Calu3 (cell line): Measurements from ENCODE around the gene TRIM72. TPM values are rescaled to one million over a fixed set of nuclear protein-coding genes. Genes with fewer than 3 reads are reported as not detected.

Experiments used
- BruUV-seq: library from RNA; stranded (reverse); fragments of 400-500 nt; replicated peaks from 2 replicates; lab custom pipeline; 2021; lab: Mats Ljungman, UMichigan
- CTCF ChIA-PET: fragments of 300-600 bp; sonication (Branson Sonifier 250); formaldehyde crosslinking; loops from one replicate; lab custom pipeline; 2022; ENCODE audit warnings: antibody characterized with exemption; lab: Charles Lee
- DNase-seq: peaks from one replicate; pipeline ENCODE4 v3.0.0; 2022
- H3K27ac Mint-ChIP-seq: one replicate; pipeline ENCODE4 v1.8.0; 2022; ENCODE audit warnings: mixed read lengths; ENCODE audit not compliant: unreplicated experiment
- H3K27me3 Mint-ChIP-seq: one replicate; pipeline ENCODE4 v1.8.0; 2022; ENCODE audit warnings: mixed read lengths; ENCODE audit not compliant: unreplicated experiment
- H3K36me3 Mint-ChIP-seq: one replicate; pipeline ENCODE4 v1.8.0; 2022; ENCODE audit warnings: mild to moderate bottlenecking, moderate library complexity, mixed read lengths; ENCODE audit not compliant: insufficient read depth, unreplicated experiment
- H3K4me1 Mint-ChIP-seq: one replicate; pipeline ENCODE4 v1.8.0; 2022; ENCODE audit warnings: mild to moderate bottlenecking, low read depth, mixed read lengths; ENCODE audit not compliant: unreplicated experiment
- H3K4me3 Mint-ChIP-seq: one replicate; pipeline ENCODE4 v1.8.0; 2022; ENCODE audit warnings: mild to moderate bottlenecking, low read depth, moderate library complexity, mixed read lengths; ENCODE audit not compliant: unreplicated experiment
- H3K9me3 Mint-ChIP-seq: one replicate; pipeline ENCODE4 v1.8.0; 2022; ENCODE audit warnings: low read depth, mixed read lengths; ENCODE audit not compliant: unreplicated experiment
- intact Hi-C: fragments of 100-400 bp; cut with micrococcal nuclease; formaldehyde crosslinking; loops from one replicate; pipeline ENCODE4 v1.10.0; 2022; ENCODE audit not compliant: unreplicated experiment
- total RNA-seq: library from RNA; stranded (reverse); gene quantifications from 2 replicates; pipeline ENCODE4 v1.2.3, GENCODE V29; 2022
- TF ChIP-seq, protein P1 (sequence below): fragments of 200-600 bp; IDR thresholded peaks from one replicate; pipeline ENCODE4 v1.8.0; 2022; ENCODE audit warnings: antibody characterized with exemption; ENCODE audit not compliant: unreplicated experiment

TRIM72 gene
- total RNA-seq, 1 experiment from 2014 or later = not detected

DNA sequence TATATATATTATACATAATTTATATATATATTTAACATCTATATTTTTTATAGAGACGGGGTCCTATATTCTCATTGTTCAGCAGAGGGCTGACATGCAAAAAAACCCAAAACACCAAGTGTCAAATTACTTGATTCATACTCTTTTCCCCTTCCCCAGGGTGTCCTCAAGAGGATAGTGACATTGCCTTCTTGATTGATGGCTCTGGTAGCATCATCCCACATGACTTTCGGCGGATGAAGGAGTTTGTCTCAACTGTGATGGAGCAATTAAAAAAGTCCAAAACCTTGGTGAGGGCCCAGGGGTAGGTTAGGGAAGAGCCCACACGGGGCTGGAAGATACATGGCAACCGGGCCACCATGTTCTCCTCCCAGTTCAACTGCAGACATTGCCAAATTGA is 56.9 kb downstream of the TRIM72 start:
- Mint-ChIP-seq H3K27me3 (no peaks in the 10 kb centered on the region), H3K36me3 (no peaks in the 10 kb centered on the region), H3K4me1 (peaks cover 40% of the 10 kb centered on the region), H3K9me3 (peaks cover 2% of the 10 kb centered on the region), H3K4me3 (no peak overlapping the region), H3K27ac (no peak overlapping the region)
- intact Hi-C loops = no loop called here
- TF ChIP-seq, protein P1, sequence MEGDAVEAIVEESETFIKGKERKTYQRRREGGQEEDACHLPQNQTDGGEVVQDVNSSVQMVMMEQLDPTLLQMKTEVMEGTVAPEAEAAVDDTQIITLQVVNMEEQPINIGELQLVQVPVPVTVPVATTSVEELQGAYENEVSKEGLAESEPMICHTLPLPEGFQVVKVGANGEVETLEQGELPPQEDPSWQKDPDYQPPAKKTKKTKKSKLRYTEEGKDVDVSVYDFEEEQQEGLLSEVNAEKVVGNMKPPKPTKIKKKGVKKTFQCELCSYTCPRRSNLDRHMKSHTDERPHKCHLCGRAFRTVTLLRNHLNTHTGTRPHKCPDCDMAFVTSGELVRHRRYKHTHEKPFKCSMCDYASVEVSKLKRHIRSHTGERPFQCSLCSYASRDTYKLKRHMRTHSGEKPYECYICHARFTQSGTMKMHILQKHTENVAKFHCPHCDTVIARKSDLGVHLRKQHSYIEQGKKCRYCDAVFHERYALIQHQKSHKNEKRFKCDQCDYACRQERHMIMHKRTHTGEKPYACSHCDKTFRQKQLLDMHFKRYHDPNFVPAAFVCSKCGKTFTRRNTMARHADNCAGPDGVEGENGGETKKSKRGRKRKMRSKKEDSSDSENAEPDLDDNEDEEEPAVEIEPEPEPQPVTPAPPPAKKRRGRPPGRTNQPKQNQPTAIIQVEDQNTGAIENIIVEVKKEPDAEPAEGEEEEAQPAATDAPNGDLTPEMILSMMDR = no peak
- BruUV-seq = no TSS peak
- DNase-seq = no peak
- CTCF ChIA-PET = no interaction called here

DNA sequence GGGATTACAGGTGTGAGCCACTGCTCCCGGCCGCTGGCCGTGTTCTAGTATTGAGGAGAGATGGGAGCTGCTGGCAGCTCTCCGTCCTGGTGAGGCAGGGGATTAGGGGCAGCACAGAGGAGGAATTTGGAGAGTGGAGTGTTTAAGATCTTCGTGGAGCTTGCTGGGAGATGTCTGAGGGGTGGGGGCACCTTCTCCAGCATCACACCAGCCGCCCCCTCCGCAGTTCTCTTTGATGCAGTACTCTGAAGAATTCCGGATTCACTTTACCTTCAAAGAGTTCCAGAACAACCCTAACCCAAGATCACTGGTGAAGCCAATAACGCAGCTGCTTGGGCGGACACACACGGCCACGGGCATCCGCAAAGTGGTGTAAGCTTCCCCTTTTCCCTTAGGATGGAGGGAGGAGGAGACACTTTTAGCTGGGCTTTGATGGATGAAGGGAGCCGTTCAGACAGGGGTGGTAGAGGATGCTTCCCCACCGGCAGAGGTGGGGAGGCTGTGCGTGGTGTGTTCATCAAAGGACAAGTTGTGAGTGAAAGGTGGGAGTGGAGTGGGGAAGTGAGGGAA is 57.8 kb downstream of the TRIM72 start:
- no peaks in the 10 kb centered on the region for H3K36me3 Mint-ChIP-seq
- H3K4me3 Mint-ChIP-seq = no peak overlapping the region
- no peak for DNase-seq
- H3K27ac Mint-ChIP-seq = no peak overlapping the region
- TF ChIP-seq, protein P1 = no peak
- H3K27me3 Mint-ChIP-seq = no peaks in the 10 kb centered on the region
- H3K9me3 Mint-ChIP-seq = peaks cover 2% of the 10 kb centered on the region
- CTCF ChIA-PET = interaction anchor here (0.5 kb wide), 1 partner anchor 127 kb away, joined by 3 read pairs; no protein-coding TSS in a partner anchor
- peaks cover 37% of the 10 kb centered on the region for H3K4me1 Mint-ChIP-seq
- BruUV-seq = no TSS peak
- intact Hi-C loops = no loop called here

DNA sequence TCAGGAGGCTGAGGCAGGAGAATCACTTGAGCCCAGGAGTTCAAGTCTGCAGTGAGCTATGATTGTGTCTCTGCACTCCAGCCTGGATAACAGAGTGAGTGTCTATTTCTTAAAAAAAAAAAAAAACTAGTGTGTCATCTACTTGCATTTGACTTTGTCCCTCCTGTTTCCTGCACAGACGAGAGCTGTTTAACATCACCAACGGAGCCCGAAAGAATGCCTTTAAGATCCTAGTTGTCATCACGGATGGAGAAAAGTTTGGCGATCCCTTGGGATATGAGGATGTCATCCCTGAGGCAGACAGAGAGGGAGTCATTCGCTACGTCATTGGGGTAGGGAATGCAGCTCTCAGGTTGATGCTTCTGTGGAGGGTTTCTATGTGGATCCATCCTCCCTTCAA is 59.3 kb downstream of the TRIM72 start:
- BruUV-seq = no TSS peak
- Mint-ChIP-seq H3K27ac (no peak overlapping the region), H3K9me3 (no peaks in the 10 kb centered on the region), H3K4me3 (no peak overlapping the region), H3K27me3 (no peaks in the 10 kb centered on the region), H3K36me3 (no peaks in the 10 kb centered on the region), H3K4me1 (peaks cover 23% of the 10 kb centered on the region)
- intact Hi-C loops = no loop called here
- DNase-seq = no peak
- TF ChIP-seq, protein P1 = no peak
- CTCF ChIA-PET = no interaction called here

DNA sequence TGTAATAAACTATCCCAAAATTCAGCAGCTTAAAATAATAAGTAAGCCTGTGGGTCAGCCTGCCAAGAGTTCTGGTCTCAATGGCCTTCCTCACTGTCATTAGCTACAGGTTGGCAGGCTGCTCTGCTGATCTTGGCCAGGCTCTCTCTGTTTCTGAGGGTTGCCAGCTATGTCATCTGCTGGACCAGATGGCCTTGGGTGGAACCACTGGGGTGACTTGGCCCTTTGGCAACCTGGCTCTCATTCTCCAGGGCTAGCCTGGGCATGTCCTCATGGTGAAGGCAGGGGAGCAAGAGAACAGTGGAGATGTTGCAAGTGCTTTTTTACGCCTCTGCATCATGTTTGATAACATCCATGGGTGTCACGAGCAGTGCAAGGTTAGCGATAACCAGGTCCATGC is 59.8 kb downstream of the TRIM72 start:
- CTCF ChIA-PET = interaction anchor here (0.5 kb wide), 1 partner anchor 11 kb away, joined by 5 read pairs; no protein-coding TSS in a partner anchor
- Mint-ChIP-seq H3K9me3 (no peaks in the 10 kb centered on the region), H3K27ac (no peak overlapping the region), H3K4me3 (no peak overlapping the region), H3K36me3 (no peaks in the 10 kb centered on the region), H3K27me3 (no peaks in the 10 kb centered on the region), H3K4me1 (peaks cover 18% of the 10 kb centered on the region)
- intact Hi-C loops = no loop called here
- no TSS peak for BruUV-seq
- no peak for DNase-seq
- TF ChIP-seq, protein P1 = no peak
